Activated CD4-positive, alpha-beta T cell treated with anti-CD3 and anti-CD28 coated beads, Interleukin-2, amount 10 ng/mL, durations not matched to agents 7 days and 5 days (primary cell): Measurements from ENCODE around the gene GRXCR1. TPM values are rescaled to one million over a fixed set of nuclear protein-coding genes. Genes with fewer than 3 reads are reported as not detected.

ENCODE experiments used
- total RNA-seq, 2 experiments: library from RNA; stranded (reverse); gene quantifications; one replicate each; pipeline ENCODE4 v1.2.3, GENCODE V29; 2021

GRXCR1 gene
- total RNA-seq, 2 experiments from 2014 or later = not detected

Other genes starting within 250 kb of the GRXCR1 start
- 10 to 100 TPM; 20.9 to 21.1 TPM for gene ATP8A1, start 235.6 kb upstream of the GRXCR1 start, total RNA-seq